GM19372 (cell line): ENCODE results near the gene CYP27A1.

Source experiments
- ATAC-seq: cut with Tn5 transposase; IDR thresholded peaks from one replicate; pipeline ENCODE4 v1.9.1; 2021; ENCODE audit warnings: mild to moderate bottlenecking, low read depth, moderate library complexity; ENCODE audit not compliant: unreplicated experiment

The CYP27A1 gene

DNA sequence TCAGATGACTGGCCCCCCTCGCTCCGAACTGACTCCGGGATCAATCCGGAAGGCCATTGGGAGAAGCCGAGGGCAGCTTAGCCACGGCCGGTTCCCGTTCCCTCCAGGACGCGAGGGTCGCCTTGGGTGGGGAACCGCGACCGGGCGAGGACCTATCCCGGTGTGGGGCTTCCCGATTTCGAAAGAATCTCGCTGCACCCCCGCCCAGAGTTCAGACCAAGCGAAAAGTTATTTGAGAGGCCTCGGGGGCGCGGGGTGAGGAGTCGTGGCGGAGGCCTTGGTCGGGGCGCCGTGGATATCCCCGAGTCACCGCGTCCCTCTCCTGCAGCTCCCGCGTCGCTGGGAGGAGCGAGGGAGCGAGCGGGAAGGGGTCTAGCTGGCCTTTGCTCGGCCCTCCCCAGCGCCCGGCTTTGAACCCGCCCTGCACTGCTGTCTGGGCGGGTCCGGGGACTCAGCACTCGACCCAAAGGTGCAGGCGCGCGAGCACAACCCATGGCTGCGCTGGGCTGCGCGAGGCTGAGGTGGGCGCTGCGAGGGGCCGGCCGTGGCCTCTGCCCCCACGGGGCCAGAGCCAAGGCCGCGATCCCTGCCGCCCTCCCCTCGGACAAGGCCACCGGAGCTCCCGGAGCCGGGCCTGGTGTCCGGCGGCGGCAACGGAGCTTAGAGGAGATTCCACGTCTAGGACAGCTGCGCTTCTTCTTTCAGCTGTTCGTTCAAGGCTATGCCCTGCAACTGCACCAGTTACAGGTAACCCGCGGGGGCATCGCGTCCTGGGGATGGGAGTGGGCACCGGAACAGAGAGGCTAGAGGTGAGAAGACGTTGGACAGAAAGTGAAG is at the start of gene CYP27A1:
TSS of gene CYP27A1 (plus strand) at position 457 of the 837 bp plus-strand sequence. CDS start at position 493, 36 bp downstream.
- ATAC-seq, result peak; percentile 56

DNA sequence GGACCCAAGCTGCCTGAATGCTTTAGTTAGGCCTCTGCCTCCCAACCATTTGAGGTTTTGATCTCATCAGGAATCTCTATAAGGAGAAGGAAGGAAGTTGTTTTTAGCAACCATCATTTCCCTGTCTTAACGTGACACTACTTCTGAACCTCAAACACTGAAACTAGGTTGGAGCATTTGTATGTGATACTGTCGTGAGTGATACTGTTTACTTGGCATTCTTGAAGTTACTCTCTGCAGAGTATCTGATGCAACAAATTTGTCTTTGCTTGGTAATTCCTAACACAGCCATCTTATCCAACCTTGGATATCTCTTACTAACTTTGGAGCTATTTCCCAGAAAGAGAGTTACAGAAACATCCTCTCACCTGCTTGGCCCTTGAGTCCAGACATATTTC is 49.2 kb upstream of the CYP27A1 start:
- ATAC-seq, result no peak

DNA sequence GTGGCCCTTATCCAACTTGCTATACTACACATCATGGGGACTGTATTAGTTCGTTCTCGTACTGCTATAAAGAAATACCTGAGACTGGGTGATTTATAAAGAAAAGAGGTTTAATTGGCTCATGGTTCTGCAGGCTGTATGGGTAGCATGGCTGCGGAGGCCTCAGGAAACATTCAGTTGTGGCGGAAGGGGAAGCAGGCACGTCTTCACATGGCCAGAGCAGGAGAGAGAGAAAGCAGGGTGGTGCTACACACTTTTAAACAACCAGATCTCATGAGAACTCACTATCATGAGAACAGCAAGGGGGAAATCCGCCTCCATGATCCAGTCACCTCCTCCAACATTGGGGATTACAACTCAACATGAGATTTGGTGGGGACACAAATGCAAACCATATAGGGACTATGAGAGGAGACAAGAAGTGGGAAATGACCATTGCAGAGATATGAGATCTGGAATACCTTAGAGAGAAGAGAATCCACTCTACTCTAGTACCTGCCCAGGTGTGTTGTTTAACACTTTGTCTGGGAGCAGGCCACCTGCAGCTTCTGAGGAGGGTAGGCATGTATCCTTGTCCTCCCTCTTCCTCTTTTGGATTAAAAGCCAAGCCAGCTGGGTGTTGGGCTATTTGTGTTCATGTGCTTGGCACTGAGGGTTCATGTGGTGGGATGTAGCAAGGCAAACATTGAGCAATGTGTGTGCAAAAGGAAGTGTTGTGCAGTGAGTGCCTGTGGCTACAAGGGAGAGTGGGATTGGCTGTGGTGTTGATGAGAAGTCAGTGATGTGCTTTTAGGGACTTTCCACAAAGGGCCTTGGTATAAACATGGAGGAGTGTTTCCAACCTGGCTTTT is 48.6 kb upstream of the CYP27A1 start:
- peak; percentile 65 for ATAC-seq

DNA sequence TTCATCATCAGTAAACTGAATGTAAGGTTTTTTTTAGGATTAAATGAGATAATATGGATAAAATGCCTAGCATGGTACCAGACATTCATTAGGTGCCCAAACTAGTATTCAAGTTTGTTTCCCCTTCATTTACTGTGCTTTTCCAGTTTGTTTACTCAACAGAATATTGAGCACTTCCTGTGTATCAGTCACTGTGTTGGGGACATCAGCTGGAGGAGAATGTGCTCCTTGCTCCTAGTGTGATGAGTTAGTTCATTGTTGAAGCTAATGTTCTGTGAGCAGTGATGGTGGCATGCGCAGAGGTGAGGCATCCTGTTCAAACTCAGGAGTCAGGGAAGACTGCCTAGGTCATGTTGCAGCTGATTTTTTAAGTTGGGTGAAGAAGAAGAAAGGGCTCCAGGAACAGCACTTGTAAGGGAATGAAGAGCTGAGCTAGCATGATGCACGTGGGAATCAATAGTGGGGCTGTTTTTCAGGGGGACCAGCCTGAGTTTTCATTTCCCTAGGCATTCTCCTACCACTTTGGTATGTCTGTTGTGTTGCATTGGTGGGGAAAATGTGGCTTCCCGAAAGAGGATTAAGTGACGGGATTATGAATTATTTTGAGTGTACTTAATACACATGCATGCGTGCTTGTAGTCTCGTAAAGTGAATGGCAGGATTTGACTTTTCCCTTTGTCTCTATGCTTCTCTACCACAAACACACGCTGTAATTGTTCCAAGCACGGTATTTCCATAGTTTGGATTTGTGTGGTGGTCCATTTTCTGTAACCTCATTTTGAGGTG is 47.6 kb upstream of the CYP27A1 start:
- ATAC-seq, result no peak

- ATAC-seq, result no peak
Measured at GRCh38 chr2:218736531-218736930, 45.4 kb upstream of the CYP27A1 start.

DNA sequence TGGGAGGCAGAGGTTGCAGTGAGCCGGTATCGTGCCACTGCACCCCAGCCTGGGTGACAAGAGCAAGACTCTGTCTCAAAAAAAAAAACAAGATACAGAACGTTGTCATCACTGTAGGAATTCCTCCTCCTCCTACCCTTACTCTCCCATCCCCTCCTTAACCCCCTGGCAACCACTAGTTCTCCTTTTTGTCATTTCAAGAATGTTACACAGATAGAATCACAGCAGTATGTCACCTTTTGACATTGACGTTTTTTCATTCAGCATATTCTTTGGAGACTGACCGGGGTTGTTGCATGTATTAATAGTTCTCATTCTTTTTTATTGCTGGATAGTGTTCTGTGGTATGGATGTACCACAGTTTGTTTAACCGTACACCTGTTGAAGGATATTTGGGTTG is 38.9 kb upstream of the CYP27A1 start:
- ATAC-seq, result no peak

- no peak for ATAC-seq
Measured at GRCh38 chr2:218744615-218745014, 37.3 kb upstream of the CYP27A1 start.

GRCh38 chr2:218745160-218745558 is 36.8 kb upstream of the CYP27A1 start:
- no peak for ATAC-seq

GRCh38 chr2:218745559-218746469 is 36.1 kb upstream of the CYP27A1 start:
- ATAC-seq, result no peak

GRCh38 chr2:218746470-218746795 is 35.5 kb upstream of the CYP27A1 start:
- ATAC-seq, result no peak

DNA sequence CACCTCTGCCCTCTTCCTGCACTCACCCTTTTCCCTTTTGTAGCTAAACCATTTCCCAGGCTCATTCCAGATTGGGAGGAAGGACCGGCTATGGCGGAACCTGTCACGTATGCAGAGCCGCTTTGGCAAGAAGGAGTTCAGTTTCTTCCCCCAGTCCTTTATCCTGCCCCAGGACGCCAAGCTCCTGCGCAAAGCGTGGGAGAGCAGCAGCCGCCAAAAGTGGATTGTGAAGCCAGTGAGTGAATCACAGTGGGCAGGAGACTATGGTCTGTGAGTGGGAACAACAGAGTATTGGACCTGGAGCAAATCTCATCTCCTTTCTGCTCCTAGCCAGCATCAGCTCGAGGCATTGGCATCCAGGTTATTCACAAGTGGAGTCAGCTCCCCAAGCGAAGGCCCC is 35.0 kb upstream of the CYP27A1 start:
- no peak for ATAC-seq

DNA sequence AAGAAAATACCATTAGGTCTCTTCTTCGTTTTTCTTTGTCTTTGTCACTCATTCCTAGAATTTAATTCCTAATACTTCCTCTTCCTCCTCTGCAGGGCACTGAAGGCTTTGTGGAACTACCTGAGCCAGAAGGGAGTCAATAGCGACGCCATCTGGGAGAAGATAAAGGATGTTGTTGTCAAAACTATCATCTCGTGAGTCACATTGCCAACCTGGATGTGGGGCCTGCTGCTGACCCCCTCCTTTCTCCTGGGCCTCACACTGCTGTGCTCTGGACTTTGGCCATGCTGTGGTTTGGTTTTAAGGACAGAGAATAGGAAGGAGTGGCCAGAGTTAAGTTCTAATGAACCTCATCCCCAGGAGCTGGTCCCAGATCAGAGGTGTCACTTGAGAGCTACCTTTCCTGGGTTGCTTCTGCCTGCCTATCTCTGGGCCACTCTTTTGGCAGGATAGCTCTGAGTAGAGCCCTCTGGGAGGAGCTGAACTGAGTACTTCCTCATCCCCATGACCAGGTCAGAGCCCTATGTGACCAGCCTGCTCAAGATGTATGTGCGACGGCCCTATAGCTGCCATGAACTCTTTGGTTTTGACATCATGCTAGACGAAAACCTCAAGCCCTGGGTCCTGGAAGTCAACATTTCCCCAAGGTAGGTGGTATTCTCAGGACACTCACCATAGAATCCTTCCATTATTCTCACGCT is 33.1 kb upstream of the CYP27A1 start:
- no peak for ATAC-seq

- no peak for ATAC-seq
Measured at GRCh38 chr2:218754201-218754600, 27.7 kb upstream of the CYP27A1 start.

DNA sequence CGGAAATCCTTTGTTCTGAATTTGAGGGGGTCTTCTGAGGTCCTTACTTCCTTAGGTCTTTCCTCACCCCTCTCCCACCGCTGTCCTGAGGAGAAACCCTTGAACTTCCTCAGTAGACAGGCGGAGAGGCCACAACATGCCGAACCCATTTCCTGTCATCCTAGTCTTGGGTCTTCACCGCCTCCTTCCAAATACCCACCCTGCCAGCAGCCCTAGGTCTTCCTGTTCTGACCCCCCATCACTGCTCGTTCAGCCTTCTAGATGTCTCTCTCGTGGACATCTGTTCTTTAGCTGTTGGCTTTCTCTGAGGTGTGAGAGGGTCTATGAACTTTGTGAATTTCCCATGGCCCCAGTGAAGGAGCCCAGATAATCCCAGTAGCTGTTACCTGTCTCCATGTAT is 27.2 kb upstream of the CYP27A1 start:
- no peak for ATAC-seq

DNA sequence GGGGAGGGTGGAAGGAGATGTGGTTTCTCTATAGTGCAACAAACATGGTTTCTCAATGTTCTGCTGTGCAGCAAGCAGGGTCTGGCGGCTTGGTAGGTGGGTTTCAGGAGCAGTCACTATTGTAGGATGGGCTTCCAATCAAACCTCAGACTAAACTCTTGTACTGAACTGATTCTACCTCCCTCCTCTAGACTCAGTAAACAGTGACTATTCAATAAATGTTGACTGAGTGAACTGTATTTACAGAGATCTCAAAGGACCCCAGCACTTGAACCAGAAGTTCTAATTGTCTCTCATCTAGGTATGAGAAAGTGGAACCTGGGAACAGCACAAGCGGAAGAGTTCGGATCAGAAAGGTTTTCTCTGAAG is 26.8 kb upstream of the CYP27A1 start:
- no peak for ATAC-seq

DNA sequence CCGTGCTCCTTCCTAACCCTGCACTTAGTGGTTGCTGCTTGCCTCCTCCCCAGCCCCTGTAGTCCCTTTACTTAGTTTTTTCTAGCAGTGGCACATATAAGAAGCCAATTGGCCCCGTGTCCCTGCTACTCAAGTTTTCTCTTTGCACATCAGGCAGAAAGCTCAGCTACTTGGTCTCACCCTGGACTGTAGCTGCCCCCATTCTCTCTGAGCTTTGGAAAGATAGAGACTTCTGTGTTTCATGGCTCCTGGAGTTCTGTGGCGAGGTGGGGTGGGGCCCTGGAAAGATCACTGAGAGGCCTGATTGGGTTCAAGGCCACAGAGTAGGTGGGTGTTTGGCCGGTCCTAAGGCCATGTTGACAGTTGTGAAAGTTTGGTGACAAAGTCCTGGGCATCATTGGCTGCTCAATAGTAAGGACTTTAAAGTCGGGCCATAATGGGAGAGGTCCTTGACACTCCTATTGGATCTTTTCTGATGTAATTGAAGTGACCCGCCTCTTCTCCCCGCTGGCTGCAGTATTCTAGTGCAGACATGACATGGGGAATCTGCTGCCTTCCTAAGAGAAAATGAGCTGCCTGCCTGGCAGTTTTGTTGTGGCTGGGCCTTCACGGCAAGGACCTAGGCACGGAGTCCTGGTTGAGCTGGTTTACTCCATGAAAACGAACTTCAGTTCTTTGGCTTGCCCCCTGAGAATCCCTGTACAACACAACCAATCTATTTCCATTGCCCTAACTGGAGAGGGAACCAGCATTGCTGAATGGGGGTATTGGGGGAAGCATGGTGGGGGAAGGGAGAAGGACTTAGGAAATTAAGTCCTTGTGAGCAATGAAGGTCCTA is 26.2 kb upstream of the CYP27A1 start:
- no peak for ATAC-seq

- no peak for ATAC-seq
Measured at GRCh38 chr2:218756599-218757377, 25.2 kb upstream of the CYP27A1 start.

GRCh38 chr2:218761795-218762194 is 20.2 kb upstream of the CYP27A1 start:
- ATAC-seq, result no peak
